T-cell (primary cell): ENCODE results near the gene OCSTAMP. TPM values are rescaled to one million over a fixed set of nuclear protein-coding genes. Genes with fewer than 3 reads are reported as not detected.

Source experiments
- ATAC-seq, 4 experiments: fragments of 200-7000 bp in 3 of 4; fragments of 150-1000 bp in 1 of 4; cut with Tn5 transposase; replicated peaks in 1 of 4; 1 replicate in 3 of 4; 2 replicates in 1 of 4; pipeline ENCODE4 v1.10.0; 2021; ENCODE audit warnings: moderate library complexity in 3 of 4, mild to moderate bottlenecking in 2 of 4, moderate number of reproducible peaks in 1 of 4
- CTCF ChIA-PET, 2 donors: fragments of 300-600 bp; sonication (Branson Sonifier 250); formaldehyde crosslinking; loops; one replicate each; lab custom pipeline; 2022; ENCODE audit warnings: antibody characterized with exemption in 2 of 2; lab: Charles Lee
- POLR2A ChIA-PET, 2 donors: fragments of 300-600 bp; sonication (Branson Sonifier 250); formaldehyde crosslinking; loops; one replicate each; lab custom pipeline; 2022; ENCODE audit warnings: antibody characterized with exemption in 2 of 2; lab: Charles Lee
- DNase-seq, 35 experiments: peaks; one replicate each; pipeline versions ENCODE4 v3.0.0 to v3.0.0-alpha.2; 2013 to 2023
- H3K27ac ChIP-seq: one replicate; pipeline ENCODE4 v1.5.1; 2013; ENCODE audit warnings: low read length
- H3K27me3 ChIP-seq, 2 experiments: replicated peaks in 1 of 2; 1 replicate in 1 of 2; 2 replicates in 1 of 2; pipeline versions ENCODE4 v1.6.1 to v1.7.0; 2013; ENCODE audit warnings: low read length in 1 of 2, mixed read lengths in 1 of 2; ENCODE audit not compliant: control insufficient read depth in 2 of 2, insufficient read depth in 2 of 2; ENCODE audit errors: extremely low read depth in 1 of 2
- H3K36me3 ChIP-seq, 2 donors: 1 replicate in 1 of 2; 2 replicates in 1 of 2; pipeline versions ENCODE4 v1.6.1 to v1.7.0; 2013; ENCODE audit warnings: low read length in 1 of 2; ENCODE audit not compliant: control insufficient read depth in 2 of 2, insufficient read depth in 1 of 2; ENCODE audit errors: extremely low read depth in 1 of 2
- H3K4me1 ChIP-seq, 2 experiments: 1 replicate in 1 of 2; 2 replicates in 1 of 2; pipeline versions ENCODE4 v1.6.1 to v1.7.0; 2013; ENCODE audit warnings: low read length in 2 of 2, mixed read lengths in 1 of 2; ENCODE audit not compliant: insufficient read depth in 2 of 2, control insufficient read depth in 1 of 2; ENCODE audit errors: extremely low read depth in 1 of 2
- H3K4me3 ChIP-seq, 2 donors: 1 replicate in 1 of 2; 2 replicates in 1 of 2; pipeline versions ENCODE4 v1.5.1 to v1.7.0; 2013; ENCODE audit warnings: mild to moderate bottlenecking in 2 of 2, low read length in 1 of 2, moderate library complexity in 1 of 2; ENCODE audit not compliant: control insufficient read depth in 1 of 2; ENCODE audit errors: extremely low read depth in 1 of 2
- H3K9me3 ChIP-seq: 2 replicates; pipeline ENCODE4 v1.7.0; 2013
- H3K27ac Mint-ChIP-seq, 2 donors: one replicate each; pipeline ENCODE4 v1.8.0; 2020 to 2021; ENCODE audit warnings: mild to moderate bottlenecking in 2 of 2, mixed read lengths in 2 of 2
- H3K27me3 Mint-ChIP-seq, 2 donors: one replicate each; pipeline ENCODE4 v1.8.0; 2021 to 2022; ENCODE audit warnings: mixed read lengths in 2 of 2
- H3K36me3 Mint-ChIP-seq: one replicate; pipeline ENCODE4 v1.8.0; 2021; ENCODE audit warnings: mixed read lengths
- H3K4me1 Mint-ChIP-seq, 3 donors: one replicate each; pipeline ENCODE4 v1.8.0; 2020 to 2022; ENCODE audit warnings: mixed read lengths in 3 of 3, mild to moderate bottlenecking in 1 of 3
- H3K4me3 Mint-ChIP-seq, 3 donors: one replicate each; pipeline ENCODE4 v1.8.0; 2020 to 2022; ENCODE audit warnings: mild to moderate bottlenecking in 3 of 3, mixed read lengths in 3 of 3, moderate library complexity in 3 of 3
- H3K9me3 Mint-ChIP-seq, 3 donors: one replicate each; pipeline ENCODE4 v1.8.0; 2020 to 2022; ENCODE audit warnings: mixed read lengths in 3 of 3
- WGBS: methylation state at CpG from one replicate; pipeline ENCODE4 v1.1.5; 2013; ENCODE audit warnings: missing lambda C conversion rate; ENCODE audit not compliant: insufficient coverage; 5-methylcytosine and 5-hydroxymethylcytosine counted together
- total RNA-seq, 35 experiments: library from RNA in 6 of 35; stranded (reverse) in 6 of 35; fragments of 120-200 nt in 1 of 35; gene quantifications; one replicate each; pipeline versions ENCODE4 v1.2.1 to v1.2.4 and lab custom pipeline; 2013 to 2026

OCSTAMP gene
- total RNA-seq, 5 donors from 2014 or later (not counting 1 experiment from before 2014, with no cell fraction given), result not detected

- Mint-ChIP-seq H3K36me3 (no peaks in the 10 kb centered on the region), H3K4me3 (no peak overlapping the region), H3K9me3 (no peaks in the 10 kb centered on the region), H3K27me3 (peaks cover 45 to 46% of the 10 kb centered on the region in 2 donors), H3K27ac (no peak overlapping the region), H3K4me1 (no peaks in the 10 kb centered on the region)
- Histone ChIP-seq H3K4me1 (no peaks in the 10 kb centered on the region), H3K36me3 (no peaks in the 10 kb centered on the region), H3K4me3 (no peak overlapping the region), H3K27ac (no peak overlapping the region), H3K9me3 (no peaks in the 10 kb centered on the region), H3K27me3 (peaks cover 0 to 10% of the 10 kb centered on the region in 2 experiments)
- no peak for ATAC-seq
- WGBS, result no CpG with 5 or more reads among the region's 4 CpGs
- ChIA-PET POLR2A (no interaction called here), CTCF (no interaction called here)
- DNase-seq, result no peak
These were observed 56.4 kb downstream of the OCSTAMP start for GRCh38 chr20:46494077-46494476.

GRCh38 chr20:46491354-46491753 is 59.1 kb downstream of the OCSTAMP start:
- H3K27ac Mint-ChIP-seq, result no peak overlapping the region
- no peaks in the 10 kb centered on the region for H3K4me1 Mint-ChIP-seq
- H3K4me1 ChIP-seq, result no peaks in the 10 kb centered on the region
- no peak overlapping the region for H3K27ac ChIP-seq
- H3K4me3 ChIP-seq, result no peak overlapping the region
- H3K9me3 ChIP-seq, result no peaks in the 10 kb centered on the region
- H3K9me3 Mint-ChIP-seq, result no peaks in the 10 kb centered on the region
- peaks cover 44 to 52% of the 10 kb centered on the region in 2 donors for H3K27me3 Mint-ChIP-seq
- CTCF ChIA-PET, result no interaction called here
- H3K4me3 Mint-ChIP-seq, result no peak overlapping the region
- POLR2A ChIA-PET, result no interaction called here
- H3K36me3 ChIP-seq, result no peaks in the 10 kb centered on the region
- ATAC-seq, result no peak
- no CpG with 5 or more reads among the region's 8 CpGs for whole genome bisulfite sequencing
- H3K36me3 Mint-ChIP-seq, result no peaks in the 10 kb centered on the region
- no peak for DNase-seq
- peaks cover 0 to 7% of the 10 kb centered on the region in 2 experiments for H3K27me3 ChIP-seq

Other genes with a start within 250 kb of the OCSTAMP start
- gene CDH22, start 242.2 kb downstream of the OCSTAMP start, total RNA-seq, result not detected
- gene ELMO2, start 144.0 kb downstream of the OCSTAMP start, total RNA-seq, result 10 to 100 TPM; 48.8 to 86.6 (median 54.2) TPM
- gene ZNF334, start 37.1 kb downstream of the OCSTAMP start, total RNA-seq, result under 1 TPM; 0.14 to 0.26 (median 0.23) TPM
- gene SLC13A3, start 100.8 kb upstream of the OCSTAMP start, total RNA-seq, result under 1 TPM in 4 of 5 donors, not detected in 1; 0.16 to 0.49 (median 0.33) TPM
- gene TP53RK, start 138.8 kb upstream of the OCSTAMP start, total RNA-seq, result 10 to 100 TPM in 3 of 5 donors, 1 to 10 TPM in 2; 5.8 to 23.2 (median 21.9) TPM
- under 1 TPM in 3 of 5 donors, not detected in 2; 0.07 to 0.54 (median 0.09) TPM for gene SLC2A10, start 159.0 kb upstream of the OCSTAMP start, total RNA-seq